NB4 (cell line): Measurements from ENCODE around the gene ZNF248.

ENCODE experiments used
- POLR2A ChIP-seq: IDR thresholded peaks from 2 replicates; pipeline ENCODE4 v1.6.1; 2011; ENCODE audit warnings: mild to moderate bottlenecking; ENCODE audit not compliant: insufficient read length; ENCODE audit errors: extremely low read depth
- TF ChIP-seq, protein P1 (sequence below): IDR thresholded peaks from one replicate; pipeline ENCODE4 v1.5.1; 2012; ENCODE audit warnings: low read depth, low read length
- TF ChIP-seq, protein P2 (sequence below): IDR thresholded peaks from 2 replicates; pipeline ENCODE4 v1.6.1; 2011; ENCODE audit warnings: low read depth, low read length

DNA sequence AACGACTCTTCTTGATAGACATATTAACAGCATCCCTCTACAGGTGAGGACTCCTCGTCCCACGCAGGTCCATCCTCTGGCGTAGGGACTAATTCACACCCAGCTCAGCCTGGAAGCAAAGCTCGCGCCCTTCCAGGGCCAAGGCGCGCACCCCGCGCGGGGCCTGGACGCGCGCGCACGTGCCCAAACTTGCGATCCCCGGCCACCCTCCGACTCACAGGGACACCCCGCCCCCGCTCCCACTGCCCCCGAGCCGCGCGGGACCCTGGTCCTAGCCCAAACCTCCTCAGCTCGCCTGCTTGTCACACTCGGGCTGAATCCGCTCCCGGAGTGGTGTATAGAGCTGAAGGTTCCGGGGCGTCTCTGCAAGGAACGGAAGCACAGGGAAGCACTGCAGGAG, 76.9 kb downstream of the ZNF248 start:
- no peak for TF ChIP-seq POLR2A
- TF ChIP-seq, protein P1, sequence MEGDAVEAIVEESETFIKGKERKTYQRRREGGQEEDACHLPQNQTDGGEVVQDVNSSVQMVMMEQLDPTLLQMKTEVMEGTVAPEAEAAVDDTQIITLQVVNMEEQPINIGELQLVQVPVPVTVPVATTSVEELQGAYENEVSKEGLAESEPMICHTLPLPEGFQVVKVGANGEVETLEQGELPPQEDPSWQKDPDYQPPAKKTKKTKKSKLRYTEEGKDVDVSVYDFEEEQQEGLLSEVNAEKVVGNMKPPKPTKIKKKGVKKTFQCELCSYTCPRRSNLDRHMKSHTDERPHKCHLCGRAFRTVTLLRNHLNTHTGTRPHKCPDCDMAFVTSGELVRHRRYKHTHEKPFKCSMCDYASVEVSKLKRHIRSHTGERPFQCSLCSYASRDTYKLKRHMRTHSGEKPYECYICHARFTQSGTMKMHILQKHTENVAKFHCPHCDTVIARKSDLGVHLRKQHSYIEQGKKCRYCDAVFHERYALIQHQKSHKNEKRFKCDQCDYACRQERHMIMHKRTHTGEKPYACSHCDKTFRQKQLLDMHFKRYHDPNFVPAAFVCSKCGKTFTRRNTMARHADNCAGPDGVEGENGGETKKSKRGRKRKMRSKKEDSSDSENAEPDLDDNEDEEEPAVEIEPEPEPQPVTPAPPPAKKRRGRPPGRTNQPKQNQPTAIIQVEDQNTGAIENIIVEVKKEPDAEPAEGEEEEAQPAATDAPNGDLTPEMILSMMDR: no peak
- TF ChIP-seq, protein P2, sequence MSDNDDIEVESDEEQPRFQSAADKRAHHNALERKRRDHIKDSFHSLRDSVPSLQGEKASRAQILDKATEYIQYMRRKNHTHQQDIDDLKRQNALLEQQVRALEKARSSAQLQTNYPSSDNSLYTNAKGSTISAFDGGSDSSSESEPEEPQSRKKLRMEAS: no peak
